MM.1S (cell line): ENCODE results near the gene HHIP.
"Not testable (repeated sequence)": the region's sequence is repeated elsewhere in the genome, so short reads cannot be mapped to it uniquely, and the experiment has no call there.

Experiments
- EZH2 ChIP-seq: fragments of 300-600 bp; sonication (generic); optimal IDR thresholded peaks from 2 replicates; pipeline ENCODE3; 2017; ENCODE audit warnings: low read depth, mild to moderate bottlenecking, antibody characterized with exemption, low read length, mixed read lengths
- EZH2phosphoT487 ChIP-seq: fragments of 300-600 bp; sonication (generic); IDR thresholded peaks from 2 replicates; pipeline ENCODE4 v1.6.1; 2018; ENCODE audit warnings: antibody characterized with exemption, low read length
- TF ChIP-seq, protein P1 (sequence below): fragments of 300-600 bp; sonication (generic); IDR thresholded peaks from 2 replicates; pipeline ENCODE4 v1.5.1; 2016; ENCODE audit warnings: antibody characterized with exemption, low read length, mixed read lengths

DNA sequence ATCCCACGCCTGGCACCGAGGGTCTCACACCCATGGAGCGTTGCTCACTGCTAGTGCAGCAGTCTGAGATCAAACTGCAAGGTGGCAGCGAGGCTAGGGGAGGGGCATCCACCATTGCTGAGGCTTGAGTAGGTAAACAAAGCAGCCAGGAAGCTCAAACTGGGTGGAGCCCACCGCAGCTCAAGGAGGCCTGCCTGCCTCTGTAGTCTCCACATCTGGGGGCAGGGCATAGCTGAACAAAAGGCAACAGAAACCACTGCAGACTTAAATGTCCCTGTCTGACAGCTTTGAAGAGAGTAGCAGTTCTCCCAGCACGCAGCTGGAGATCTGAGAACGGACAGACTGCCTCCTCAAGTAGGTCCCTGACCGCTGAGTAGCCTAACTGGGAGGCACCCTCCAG is 146.0 kb downstream of the HHIP start:
- TF ChIP-seq, protein P1, sequence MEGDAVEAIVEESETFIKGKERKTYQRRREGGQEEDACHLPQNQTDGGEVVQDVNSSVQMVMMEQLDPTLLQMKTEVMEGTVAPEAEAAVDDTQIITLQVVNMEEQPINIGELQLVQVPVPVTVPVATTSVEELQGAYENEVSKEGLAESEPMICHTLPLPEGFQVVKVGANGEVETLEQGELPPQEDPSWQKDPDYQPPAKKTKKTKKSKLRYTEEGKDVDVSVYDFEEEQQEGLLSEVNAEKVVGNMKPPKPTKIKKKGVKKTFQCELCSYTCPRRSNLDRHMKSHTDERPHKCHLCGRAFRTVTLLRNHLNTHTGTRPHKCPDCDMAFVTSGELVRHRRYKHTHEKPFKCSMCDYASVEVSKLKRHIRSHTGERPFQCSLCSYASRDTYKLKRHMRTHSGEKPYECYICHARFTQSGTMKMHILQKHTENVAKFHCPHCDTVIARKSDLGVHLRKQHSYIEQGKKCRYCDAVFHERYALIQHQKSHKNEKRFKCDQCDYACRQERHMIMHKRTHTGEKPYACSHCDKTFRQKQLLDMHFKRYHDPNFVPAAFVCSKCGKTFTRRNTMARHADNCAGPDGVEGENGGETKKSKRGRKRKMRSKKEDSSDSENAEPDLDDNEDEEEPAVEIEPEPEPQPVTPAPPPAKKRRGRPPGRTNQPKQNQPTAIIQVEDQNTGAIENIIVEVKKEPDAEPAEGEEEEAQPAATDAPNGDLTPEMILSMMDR = not testable (repeated sequence)
- not testable (repeated sequence) for TF ChIP-seq EZH2phosphoT487, EZH2
